ENCODE results near the gene SKP2.
"Not testable (repeated sequence)": the region's sequence is repeated elsewhere in the genome, so short reads cannot be mapped to it uniquely, and the experiment has no call there.

Gene SKP2

DNA sequence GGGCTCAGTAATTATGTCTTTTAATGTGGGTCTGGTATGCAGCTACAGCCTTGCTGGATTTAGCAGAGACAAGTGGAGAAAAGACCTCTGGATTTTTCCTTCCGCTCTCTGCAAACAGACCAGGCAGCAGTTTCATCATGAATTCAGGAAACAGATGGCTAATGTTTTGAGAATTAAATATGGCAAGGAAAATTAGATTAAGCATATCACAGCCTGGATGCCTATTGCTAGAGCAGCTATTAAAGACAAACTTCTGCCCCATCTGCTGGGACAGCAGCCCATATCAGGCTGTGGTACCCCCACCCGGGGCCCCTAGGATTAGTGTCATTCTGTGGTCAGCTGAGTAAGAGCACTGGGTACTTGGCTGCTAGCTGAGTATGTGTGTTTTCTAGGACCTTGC, 6.2 kb downstream of the SKP2 start:
- DNase-seq: no peak

DNA sequence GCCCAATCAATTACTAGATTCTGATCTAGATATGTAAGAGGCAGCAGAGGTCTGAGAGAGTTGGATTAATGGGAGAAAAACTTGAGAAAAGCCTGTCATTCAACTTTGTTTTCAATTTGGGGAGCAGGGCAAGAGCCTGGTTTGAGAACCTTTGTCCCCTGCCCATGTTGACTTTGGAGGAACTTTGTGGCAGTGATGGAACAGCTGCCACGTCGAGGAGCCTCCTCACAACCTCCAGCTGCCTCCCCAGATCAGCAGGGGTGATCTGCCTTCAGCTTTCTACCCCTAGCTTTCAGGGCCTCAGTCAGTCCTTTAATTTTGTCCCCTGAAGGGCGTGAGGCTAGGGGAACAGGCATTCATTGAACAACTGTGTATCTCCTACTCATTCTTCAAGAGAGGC, 8.7 kb downstream of the SKP2 start:
- DNase-seq: no peak

- DNase-seq: no peak
Measured at GRCh38 chr5:36161361-36161760, 9.4 kb downstream of the SKP2 start.

DNA sequence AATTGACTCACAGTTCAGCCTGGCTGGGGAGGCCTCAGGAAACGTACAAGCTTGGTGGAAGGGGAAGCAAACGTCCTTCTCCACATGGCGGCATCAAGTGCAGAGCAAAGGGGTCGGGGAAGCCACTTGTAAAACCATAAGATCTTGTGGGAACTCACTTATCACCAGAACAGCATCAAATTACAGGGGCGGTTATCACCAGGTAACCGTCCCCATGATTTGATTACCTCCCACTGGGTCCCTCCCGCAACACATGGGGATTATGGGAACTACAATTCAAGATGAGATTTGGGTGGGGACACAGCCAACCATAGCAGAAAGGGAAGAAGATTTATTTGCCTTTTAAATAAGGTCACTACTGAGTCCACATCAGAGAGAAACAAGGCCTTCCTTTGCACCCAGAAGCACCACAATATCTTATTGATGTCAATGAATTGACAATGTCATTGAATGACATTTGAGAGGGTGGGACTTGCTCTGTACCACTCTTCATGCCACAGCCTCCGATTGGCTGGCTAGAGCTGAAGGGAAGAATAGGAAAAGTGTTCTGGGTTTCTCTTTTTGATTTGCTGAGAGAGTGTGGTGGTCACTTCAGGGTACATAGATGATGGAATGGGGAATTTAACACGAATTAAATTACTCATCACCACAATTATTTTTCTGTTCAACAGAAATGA, 11.0 kb downstream of the SKP2 start:
- no peak for DNase-seq

DNA sequence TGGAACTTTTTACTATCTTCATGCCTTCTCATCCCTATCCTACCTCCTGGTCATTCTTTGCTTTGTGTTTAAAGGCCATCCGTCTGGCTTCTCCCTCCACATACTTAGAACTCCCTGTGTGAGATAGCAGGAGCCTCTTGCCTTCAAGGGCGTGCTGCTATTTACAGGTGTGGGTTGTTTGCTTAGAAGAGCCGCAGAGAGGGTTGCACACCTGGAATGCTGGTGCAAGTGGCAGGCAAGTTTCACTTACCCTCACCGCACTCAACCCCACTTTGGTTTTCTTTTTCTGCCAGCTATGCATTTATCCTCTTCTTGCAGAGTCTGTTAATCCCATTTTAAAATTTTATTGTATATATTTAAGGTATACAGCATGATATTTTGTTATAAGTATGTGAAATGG, 12.6 kb downstream of the SKP2 start:
- no peak for DNase-seq

GRCh38 chr5:36168737-36169136, 16.8 kb downstream of the SKP2 start:
- DNase-seq: no peak

DNA sequence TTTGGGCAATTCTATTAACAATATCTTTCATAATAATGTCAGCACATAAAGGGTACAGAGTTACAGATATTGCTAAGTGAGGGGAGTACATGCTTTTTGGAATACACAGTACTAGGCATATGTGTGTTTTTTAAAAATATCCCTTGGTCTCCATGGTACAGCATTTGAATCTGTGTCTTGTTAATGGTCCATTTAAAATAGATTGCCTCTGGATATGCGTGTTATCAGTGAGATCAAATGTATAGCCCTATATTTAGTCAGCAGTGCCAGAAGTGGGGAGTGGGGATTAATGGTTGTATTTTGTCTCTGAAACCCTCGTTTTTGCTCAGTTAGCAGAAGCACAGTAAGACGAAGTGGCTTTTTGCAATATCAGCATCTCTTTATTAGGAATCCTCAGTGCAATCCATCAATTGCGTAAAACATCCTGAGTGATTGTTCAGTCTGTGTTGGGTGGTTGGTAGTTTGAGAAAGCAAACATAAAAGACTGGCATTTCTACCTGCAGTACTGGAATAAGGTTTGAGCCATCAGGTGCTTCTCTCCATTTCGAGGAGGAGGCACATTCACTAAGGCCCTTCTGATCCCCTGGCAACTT, 19.0 kb downstream of the SKP2 start:
- DNase-seq: no peak

GRCh38 chr5:36172599-36172998, 20.7 kb downstream of the SKP2 start:
- DNase-seq: no peak

DNA sequence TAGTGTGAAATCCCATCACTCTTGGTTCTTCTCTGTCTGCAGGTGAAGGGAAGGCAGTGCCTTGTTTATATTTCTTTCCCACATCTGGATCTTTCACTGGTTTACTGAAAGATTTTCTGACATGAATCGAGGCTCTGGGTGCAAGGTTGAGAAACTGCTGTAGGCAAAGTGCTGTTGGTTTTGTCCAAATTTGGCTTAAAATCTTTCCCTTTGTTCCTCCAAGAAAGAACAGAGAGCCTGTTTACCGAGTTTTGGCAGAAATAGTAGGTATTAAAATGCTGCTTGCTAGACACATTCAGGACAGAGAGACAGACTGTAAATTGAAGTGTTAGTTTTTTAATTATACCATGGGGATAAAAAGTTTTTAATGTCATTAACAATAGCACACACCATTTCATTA, 21.5 kb downstream of the SKP2 start:
- DNase-seq: no peak

GRCh38 chr5:36174119-36174518, 22.2 kb downstream of the SKP2 start:
- no peak for DNase-seq

GRCh38 chr5:36175043-36175442, 23.1 kb downstream of the SKP2 start:
- no peak for DNase-seq

DNA sequence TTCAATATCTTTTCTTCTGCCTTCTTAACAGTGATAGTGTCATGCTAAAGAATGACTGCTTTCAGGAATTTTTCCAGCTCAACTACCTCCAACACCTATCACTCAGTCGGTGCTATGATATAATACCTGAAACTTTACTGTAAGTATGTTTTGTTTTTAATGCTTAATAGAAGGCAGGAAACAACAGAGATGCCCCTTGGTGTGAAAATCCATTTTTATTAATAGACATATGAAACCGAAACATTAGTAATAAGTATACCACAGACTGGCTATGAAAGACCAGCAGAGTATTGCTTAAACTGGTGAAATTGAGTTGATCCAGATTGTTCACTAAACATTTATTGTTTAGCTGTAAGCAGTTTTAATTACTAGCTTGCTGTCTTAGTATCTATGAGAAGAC, 25.2 kb downstream of the SKP2 start:
- DNase-seq: no peak

DNA sequence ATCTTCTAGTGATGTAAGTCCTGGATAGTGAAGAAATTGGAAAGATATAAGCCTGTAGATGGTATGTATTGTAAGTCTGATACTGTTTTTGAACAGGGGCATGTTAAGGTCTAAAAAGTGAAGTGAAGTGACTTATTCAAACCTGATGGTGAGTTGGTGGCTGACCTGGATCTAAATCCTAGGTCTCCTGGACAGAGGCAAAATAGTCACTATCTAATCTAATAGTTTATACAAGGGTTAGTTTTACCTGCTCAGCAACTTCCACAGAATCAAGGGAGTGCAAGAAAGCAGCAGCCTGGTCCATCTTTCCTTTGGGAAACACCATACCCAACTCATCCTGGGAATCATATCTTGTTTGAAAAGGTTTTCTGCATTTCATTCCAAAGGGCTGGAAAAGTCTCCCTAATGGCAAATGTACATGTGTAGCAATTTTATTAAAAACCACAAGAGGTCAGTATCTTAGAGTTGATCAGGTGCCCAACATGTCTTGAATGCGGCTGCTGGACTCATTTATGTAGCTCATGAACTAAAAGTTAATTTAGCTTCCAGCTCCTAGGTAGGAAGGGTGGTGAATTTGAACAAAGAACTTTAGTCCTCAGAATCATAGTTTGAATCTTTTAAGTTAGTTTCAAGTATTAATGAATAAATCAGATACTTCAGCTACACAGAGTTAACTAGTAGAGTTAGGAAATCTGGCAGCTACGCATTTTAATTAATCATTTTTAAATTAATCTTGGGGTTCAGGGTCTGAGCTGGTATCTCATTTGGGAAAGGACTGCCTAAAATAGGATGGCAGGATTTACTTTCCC, 26.0 kb downstream of the SKP2 start:
- DNase-seq: no peak

GRCh38 chr5:36178524-36178890, 26.6 kb downstream of the SKP2 start:
- DNase-seq: no peak

GRCh38 chr5:36179950-36180349, 28.0 kb downstream of the SKP2 start:
- no peak for DNase-seq

- DNase-seq: no peak
Measured at GRCh38 chr5:36180556-36181350, 28.8 kb downstream of the SKP2 start.

DNA sequence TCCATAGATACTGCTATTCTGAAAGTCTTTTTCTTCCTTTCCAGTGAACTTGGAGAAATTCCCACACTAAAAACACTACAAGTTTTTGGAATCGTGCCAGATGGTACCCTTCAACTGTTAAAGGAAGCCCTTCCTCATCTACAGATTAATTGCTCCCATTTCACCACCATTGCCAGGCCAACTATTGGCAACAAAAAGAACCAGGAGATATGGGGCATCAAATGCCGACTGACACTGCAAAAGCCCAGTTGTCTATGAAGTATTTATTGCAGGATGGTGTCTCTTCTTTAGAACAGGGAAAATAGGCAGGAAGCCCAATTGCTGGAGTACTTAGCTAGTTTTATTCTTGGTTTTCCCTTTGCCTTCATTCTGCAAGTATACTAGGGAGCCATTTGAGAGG, 29.9 kb downstream of the SKP2 start:
- no peak for DNase-seq

GRCh38 chr5:36184408-36184807, 32.5 kb downstream of the SKP2 start:
- not testable (repeated sequence) for DNase-seq

- no peak for DNase-seq
Measured at GRCh38 chr5:36193746-36194145, 41.8 kb downstream of the SKP2 start.

DNA sequence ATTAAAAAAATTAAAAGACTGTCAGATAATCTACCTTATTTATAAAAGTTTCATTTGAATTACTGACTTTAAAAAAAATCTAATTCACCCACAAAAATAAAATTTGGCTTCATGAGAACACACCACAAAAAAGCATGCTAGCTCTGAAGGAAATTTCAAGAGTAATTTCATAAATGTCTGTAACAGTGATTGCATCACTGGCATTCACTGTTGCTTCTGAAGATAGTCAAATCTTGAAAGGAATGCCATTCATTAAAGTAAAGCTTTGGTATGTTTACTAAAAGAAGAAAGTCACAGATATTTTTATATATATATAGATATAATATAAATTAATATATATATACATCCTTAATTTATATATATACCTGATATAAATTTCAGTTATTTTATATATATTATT, 46.4 kb downstream of the SKP2 start:
- DNase-seq: no peak

DNA sequence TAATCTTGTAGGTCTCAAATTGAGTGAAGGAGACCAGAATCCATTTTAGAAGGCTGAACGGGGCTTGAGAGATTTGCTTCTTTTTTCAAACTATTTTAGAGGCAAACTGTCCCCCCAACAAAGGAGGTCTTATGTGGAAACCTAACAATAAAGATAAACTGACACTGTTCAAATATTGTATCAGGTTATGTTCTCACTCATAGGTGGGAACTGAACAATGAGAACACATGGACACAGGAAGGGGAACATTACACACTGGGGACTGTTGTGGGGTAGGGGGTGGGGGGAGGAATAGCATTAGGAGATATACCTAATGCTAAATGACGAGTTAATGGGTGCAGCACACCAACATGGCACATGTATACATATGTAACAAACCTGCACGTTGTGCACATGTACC, 46.9 kb downstream of the SKP2 start:
- not testable (repeated sequence) for DNase-seq

- no peak for DNase-seq
Measured at GRCh38 chr5:36199620-36200019, 47.7 kb downstream of the SKP2 start.

DNA sequence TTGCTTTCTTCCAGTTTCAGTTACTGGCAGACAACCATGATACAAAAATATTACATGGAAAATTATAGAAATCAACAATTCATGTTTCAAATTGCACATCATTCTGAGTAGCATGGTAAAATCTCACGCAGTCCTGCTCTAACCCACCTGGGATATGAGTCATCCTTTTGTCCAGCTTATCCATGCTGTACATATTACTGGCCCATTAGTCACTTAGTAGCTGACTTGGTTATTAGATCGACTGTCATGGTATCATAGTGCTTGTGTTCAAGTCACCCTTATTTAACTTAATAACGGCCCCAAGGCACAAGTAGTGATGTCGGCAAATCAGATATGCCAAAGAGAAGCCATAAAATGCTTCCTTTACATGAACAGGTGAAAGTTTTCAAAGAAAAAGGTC, 48.6 kb downstream of the SKP2 start:
- DNase-seq: no peak

All from activated CD4-positive, alpha-beta T cell treated with anti-CD3 and anti-CD28 coated beads, Interleukin-2, amount 50 U/mL, for 4 hours (primary cell).